OCI-LY1 (cell line): ENCODE data around the gene MYL3.

Experiments
- H2AFZ ChIP-seq: fragments of 200-600 bp; sonication (generic), shearing (Covaris generic); 2 replicates; pipeline ENCODE4 v1.6.0; 2014; ENCODE audit warnings: antibody characterized with exemption, mild to moderate bottlenecking, low read length
- H3F3A ChIP-seq: fragments of 200-600 bp; sonication (generic), shearing (Covaris generic); 2 replicates; pipeline ENCODE4 v1.6.0; 2014; ENCODE audit warnings: mild to moderate bottlenecking, antibody characterized with exemption, low read length, moderate library complexity; ENCODE audit not compliant: insufficient read depth
- H3K27ac ChIP-seq: fragments of 200-600 bp; sonication (generic); 2 replicates; pipeline ENCODE4 v1.5.1; 2014; ENCODE audit warnings: low read length, mixed run types, mild to moderate bottlenecking, low read depth; ENCODE audit not compliant: poor library complexity, severe bottlenecking
- H3K27me3 ChIP-seq: fragments of 200-600 bp; sonication (generic); 2 replicates; pipeline ENCODE4 v1.6.0; 2014; ENCODE audit warnings: antibody characterized with exemption, mild to moderate bottlenecking, low read length, moderate library complexity; ENCODE audit not compliant: insufficient read depth
- H3K36me3 ChIP-seq: fragments of 200-600 bp; sonication (generic); 2 replicates; pipeline ENCODE4 v1.6.1; 2014; ENCODE audit warnings: mild to moderate bottlenecking, antibody characterized with exemption, low read length, moderate library complexity, mixed read lengths; ENCODE audit not compliant: insufficient read depth
- H3K4me1 ChIP-seq: fragments of 200-600 bp; sonication (generic); 2 replicates; pipeline ENCODE4 v1.5.1; 2014; ENCODE audit warnings: mild to moderate bottlenecking, low read length, moderate library complexity; ENCODE audit not compliant: insufficient read depth, severe bottlenecking
- H3K4me2 ChIP-seq: fragments of 200-600 bp; sonication (generic), shearing (Covaris generic); 2 replicates; pipeline ENCODE4 v1.6.1; 2014; ENCODE audit warnings: low read length
- H3K4me3 ChIP-seq: fragments of 200-600 bp; sonication (generic); 2 replicates; pipeline ENCODE4 v1.5.1; 2014; ENCODE audit warnings: low read length, low read depth, mild to moderate bottlenecking, mixed read lengths; ENCODE audit not compliant: poor library complexity, severe bottlenecking
- H3K79me2 ChIP-seq: fragments of 200-600 bp; shearing (Covaris generic); 2 replicates; pipeline ENCODE4 v1.6.1; 2016; ENCODE audit warnings: mixed run types, low read length, mixed read lengths; ENCODE audit not compliant: insufficient read depth
- H3K9ac ChIP-seq: fragments of 200-600 bp; sonication (generic), shearing (Covaris generic); 2 replicates; pipeline ENCODE4 v1.6.1; 2014; ENCODE audit warnings: mild to moderate bottlenecking, low read length, mixed read lengths
- H3K9me2 ChIP-seq: fragments of 200-600 bp; sonication (generic), shearing (Covaris generic); 2 replicates; pipeline ENCODE4 v1.6.1; 2014; ENCODE audit warnings: low read depth, mild to moderate bottlenecking, low read length, mixed read lengths
- H3K9me3 ChIP-seq: fragments of 200-600 bp; shearing (Covaris generic); 2 replicates; pipeline ENCODE4 v1.6.1; 2014; ENCODE audit warnings: low read length, mixed read lengths
- H4K20me1 ChIP-seq: fragments of 200-600 bp; sonication (generic), shearing (Covaris generic); 2 replicates; pipeline ENCODE4 v1.6.0; 2016; ENCODE audit warnings: mild to moderate bottlenecking, low read length; ENCODE audit not compliant: insufficient read depth
- EZH2 ChIP-seq: fragments of 200-600 bp; sonication (generic), shearing (Covaris generic); IDR thresholded peaks from 2 replicates; pipeline ENCODE4 v1.8.0; 2017; ENCODE audit warnings: borderline replicate concordance, mixed run types, mild to moderate bottlenecking, antibody characterized with exemption, low read length, moderate library complexity, mixed read lengths
- TF ChIP-seq, protein P1 (sequence below): fragments of 200-600 bp; sonication (generic), shearing (Covaris generic); IDR thresholded peaks from 2 replicates; pipeline ENCODE4 v1.5.1; 2017; ENCODE audit warnings: mild to moderate bottlenecking, antibody characterized with exemption, low read length, moderate library complexity, mixed read lengths

MYL3 gene

DNA sequence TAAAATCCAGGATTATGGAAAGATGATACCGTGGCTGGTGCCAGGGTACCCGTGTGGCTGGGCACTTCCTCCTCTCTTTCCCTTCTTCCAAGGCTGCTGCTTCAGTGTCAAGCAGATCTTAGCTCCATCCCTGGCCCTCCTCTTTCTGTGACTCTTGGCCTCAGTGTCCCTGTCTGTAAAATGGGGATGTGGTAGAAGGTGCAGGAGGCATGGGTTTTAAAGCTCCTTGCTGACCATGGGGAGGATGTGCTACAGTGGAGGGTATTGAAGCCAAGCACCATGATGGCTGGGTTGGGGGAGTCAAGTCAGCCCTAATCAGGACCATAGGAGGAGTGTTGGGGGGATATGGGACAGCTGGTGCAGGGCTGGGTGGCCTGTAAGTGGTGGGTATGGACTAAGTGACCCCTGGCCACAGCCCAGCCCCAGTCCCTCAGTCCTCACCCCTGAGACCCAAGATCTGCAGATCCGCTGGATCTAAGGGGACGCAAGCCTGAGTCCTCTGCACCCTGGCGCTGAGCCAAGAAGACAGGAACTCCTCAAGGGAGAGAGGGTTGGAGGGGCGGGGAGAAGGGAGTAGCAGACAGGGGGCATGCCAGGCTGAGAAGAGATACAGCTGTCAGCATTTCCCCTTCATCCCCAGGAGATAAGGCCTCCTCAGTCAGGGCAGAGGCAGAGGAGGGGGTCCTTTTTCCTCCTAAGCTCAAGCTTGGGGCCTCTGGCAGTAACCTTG is 26.3 kb upstream of the MYL3 start:
- Histone ChIP-seq H3K79me2 (no peaks in the 10 kb centered on the region), H3K9me3 (no peaks in the 10 kb centered on the region), H3K4me3 (no peak overlapping the region), H3K9me2 (no peaks in the 10 kb centered on the region), H3K4me1 (no peaks in the 10 kb centered on the region), H4K20me1 (no peaks in the 10 kb centered on the region), H2AFZ (no peak overlapping the region), H3K27me3 (peaks cover 7% of the 10 kb centered on the region; the same call in 1 of the 2 replicates), H3K27ac (no peak overlapping the region), H3K4me2 (no peak overlapping the region), H3K9ac (no peak overlapping the region), H3F3A (no peaks in the 10 kb centered on the region), H3K36me3 (no peaks in the 10 kb centered on the region)
- TF ChIP-seq, protein P1, sequence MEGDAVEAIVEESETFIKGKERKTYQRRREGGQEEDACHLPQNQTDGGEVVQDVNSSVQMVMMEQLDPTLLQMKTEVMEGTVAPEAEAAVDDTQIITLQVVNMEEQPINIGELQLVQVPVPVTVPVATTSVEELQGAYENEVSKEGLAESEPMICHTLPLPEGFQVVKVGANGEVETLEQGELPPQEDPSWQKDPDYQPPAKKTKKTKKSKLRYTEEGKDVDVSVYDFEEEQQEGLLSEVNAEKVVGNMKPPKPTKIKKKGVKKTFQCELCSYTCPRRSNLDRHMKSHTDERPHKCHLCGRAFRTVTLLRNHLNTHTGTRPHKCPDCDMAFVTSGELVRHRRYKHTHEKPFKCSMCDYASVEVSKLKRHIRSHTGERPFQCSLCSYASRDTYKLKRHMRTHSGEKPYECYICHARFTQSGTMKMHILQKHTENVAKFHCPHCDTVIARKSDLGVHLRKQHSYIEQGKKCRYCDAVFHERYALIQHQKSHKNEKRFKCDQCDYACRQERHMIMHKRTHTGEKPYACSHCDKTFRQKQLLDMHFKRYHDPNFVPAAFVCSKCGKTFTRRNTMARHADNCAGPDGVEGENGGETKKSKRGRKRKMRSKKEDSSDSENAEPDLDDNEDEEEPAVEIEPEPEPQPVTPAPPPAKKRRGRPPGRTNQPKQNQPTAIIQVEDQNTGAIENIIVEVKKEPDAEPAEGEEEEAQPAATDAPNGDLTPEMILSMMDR, result no peak
- no peak for TF ChIP-seq EZH2

DNA sequence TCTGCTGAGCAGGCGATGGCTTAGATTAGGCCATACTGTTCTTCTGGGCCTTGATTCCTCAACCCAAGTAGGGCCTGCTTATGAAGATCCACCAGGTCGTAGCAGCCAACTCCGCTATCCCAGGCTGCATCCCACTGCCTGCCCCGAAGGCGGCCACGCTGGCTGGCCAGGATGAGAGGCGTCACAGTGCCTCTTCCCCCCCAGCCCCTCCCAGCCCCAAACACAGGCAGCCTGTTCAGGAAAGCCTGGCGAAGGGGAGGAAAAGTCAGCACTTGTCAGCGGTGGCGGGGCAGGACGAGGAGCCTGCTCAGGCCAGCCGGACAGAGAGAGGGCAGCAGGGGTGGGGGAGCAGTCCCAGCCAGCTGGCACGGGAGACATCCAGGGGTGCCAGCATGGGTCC is 25.5 kb upstream of the MYL3 start:
- no peak overlapping the region for H3K4me2 ChIP-seq
- no peaks in the 10 kb centered on the region for H3K79me2 ChIP-seq
- no peak overlapping the region for H2AFZ ChIP-seq
- no peak overlapping the region for H3K4me3 ChIP-seq
- peaks cover 8% of the 10 kb centered on the region; the same call in 1 of the 2 replicates for H3K27me3 ChIP-seq
- no peak overlapping the region for H3K9ac ChIP-seq
- no peak for TF ChIP-seq EZH2
- TF ChIP-seq, protein P1, result no peak
- H4K20me1 ChIP-seq, result no peaks in the 10 kb centered on the region
- no peaks in the 10 kb centered on the region for H3K9me3 ChIP-seq
- H3K36me3 ChIP-seq, result no peaks in the 10 kb centered on the region
- H3K27ac ChIP-seq, result no peak overlapping the region
- H3K4me1 ChIP-seq, result no peaks in the 10 kb centered on the region
- no peaks in the 10 kb centered on the region for H3K9me2 ChIP-seq
- no peaks in the 10 kb centered on the region for H3F3A ChIP-seq

DNA sequence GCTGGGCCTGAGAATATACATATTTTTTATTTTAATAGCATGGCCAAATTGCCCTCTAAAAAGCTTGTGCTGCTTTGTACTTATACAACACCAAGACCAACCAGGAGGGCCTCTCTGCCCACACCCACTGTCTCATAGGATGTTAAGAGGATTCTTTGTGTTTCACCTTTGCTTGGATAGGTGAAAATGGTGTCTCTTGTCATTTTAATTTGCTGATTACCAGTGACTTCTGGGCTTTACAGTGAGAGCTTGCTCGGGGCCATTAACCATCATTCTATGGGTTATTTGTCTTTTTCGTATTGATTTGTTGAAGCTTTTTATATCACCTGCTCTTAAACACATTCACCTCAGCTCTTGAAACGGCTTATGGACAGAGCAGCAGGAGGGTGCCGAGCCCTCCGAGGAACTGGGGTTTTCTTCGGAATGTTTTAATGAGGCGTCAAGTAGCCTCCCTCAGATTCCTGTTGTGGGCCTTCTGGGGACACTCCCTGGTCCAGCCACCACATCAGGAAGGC is 24.8 kb upstream of the MYL3 start:
- H3K9me2 ChIP-seq, result no peaks in the 10 kb centered on the region
- H3K4me3 ChIP-seq, result no peak overlapping the region
- no peaks in the 10 kb centered on the region for H3K79me2 ChIP-seq
- no peak overlapping the region for H3K4me2 ChIP-seq
- TF ChIP-seq EZH2, result no peak
- TF ChIP-seq, protein P1, result no peak
- H3F3A ChIP-seq, result no peaks in the 10 kb centered on the region
- no peak overlapping the region for H3K27ac ChIP-seq
- no peaks in the 10 kb centered on the region for H3K4me1 ChIP-seq
- H3K27me3 ChIP-seq, result peaks cover 8% of the 10 kb centered on the region; the same call in 1 of the 2 replicates
- H3K9me3 ChIP-seq, result no peaks in the 10 kb centered on the region
- no peak overlapping the region for H2AFZ ChIP-seq
- no peak overlapping the region for H3K9ac ChIP-seq
- no peaks in the 10 kb centered on the region for H3K36me3 ChIP-seq
- no peaks in the 10 kb centered on the region for H4K20me1 ChIP-seq
